ENCODE results near the gene NDUFS5.
"Not testable (repeated sequence)": the region's sequence is repeated elsewhere in the genome, so short reads cannot be mapped to it uniquely, and the experiment has no call there.

- TF ChIP-seq CTCF (tag by site-specific recombination; IDR thresholded peaks at IDR 0.05); ZNF175 (tag by site-specific recombination; IDR thresholded peaks at IDR 0.05); YY1 (tag by site-specific recombination; IDR thresholded peaks at IDR 0.05); ZNF704 (tag by site-specific recombination; IDR thresholded peaks at IDR 0.05); KLF9 (tag by site-specific recombination; IDR thresholded peaks at IDR 0.05; ENCODE audit: low read depth); ZNF426 (tag by site-specific recombination; IDR thresholded peaks at IDR 0.05); ZNF473 (tag by site-specific recombination; IDR thresholded peaks at IDR 0.05); BCL11A (tag by site-specific recombination; IDR thresholded peaks at IDR 0.05; ENCODE audit: low read depth); ZBTB8A (tag by site-specific recombination; IDR thresholded peaks at IDR 0.05): not testable (repeated sequence)
Measured at GRCh38 chr1:39061516-39061915, 35.4 kb downstream of the NDUFS5 start.
